Ectodermal cell (in vitro differentiated cells): ENCODE results near the gene ACSL1.

Experiments
- H3K27ac ChIP-seq: 2 replicates; pipeline ENCODE4 v1.7.0; 2013; ENCODE audit warnings: mild to moderate bottlenecking, low read depth, low read length; ENCODE audit not compliant: insufficient read depth, poor library complexity, severe bottlenecking
- H3K27me3 ChIP-seq: 2 replicates; pipeline ENCODE4 v1.7.0; 2013; ENCODE audit warnings: mild to moderate bottlenecking, low read length; ENCODE audit not compliant: insufficient read depth, control insufficient read depth, poor library complexity, severe bottlenecking
- H3K36me3 ChIP-seq: one replicate; pipeline ENCODE4 v1.7.0; 2013; ENCODE audit warnings: low read length; ENCODE audit not compliant: control insufficient read depth, insufficient read depth
- H3K4me1 ChIP-seq: one replicate; pipeline ENCODE4 v1.7.0; 2013; ENCODE audit warnings: low read length; ENCODE audit not compliant: control insufficient read depth, insufficient read depth
- H3K4me3 ChIP-seq: 2 replicates; pipeline ENCODE4 v1.7.0; 2013; ENCODE audit warnings: low read depth, low read length, control low read depth; ENCODE audit not compliant: insufficient read depth
- H3K9me3 ChIP-seq: 2 replicates; pipeline ENCODE4 v1.7.0; 2013; ENCODE audit warnings: mild to moderate bottlenecking, low read length, moderate library complexity; ENCODE audit not compliant: control insufficient read depth
- WGBS, 2 experiments: methylation state at CpG; one replicate each; pipeline ENCODE4 v1.1.7; 2013; ENCODE audit warnings: missing lambda C conversion rate in 2 of 2; 5-methylcytosine and 5-hydroxymethylcytosine counted together

Gene ACSL1

DNA sequence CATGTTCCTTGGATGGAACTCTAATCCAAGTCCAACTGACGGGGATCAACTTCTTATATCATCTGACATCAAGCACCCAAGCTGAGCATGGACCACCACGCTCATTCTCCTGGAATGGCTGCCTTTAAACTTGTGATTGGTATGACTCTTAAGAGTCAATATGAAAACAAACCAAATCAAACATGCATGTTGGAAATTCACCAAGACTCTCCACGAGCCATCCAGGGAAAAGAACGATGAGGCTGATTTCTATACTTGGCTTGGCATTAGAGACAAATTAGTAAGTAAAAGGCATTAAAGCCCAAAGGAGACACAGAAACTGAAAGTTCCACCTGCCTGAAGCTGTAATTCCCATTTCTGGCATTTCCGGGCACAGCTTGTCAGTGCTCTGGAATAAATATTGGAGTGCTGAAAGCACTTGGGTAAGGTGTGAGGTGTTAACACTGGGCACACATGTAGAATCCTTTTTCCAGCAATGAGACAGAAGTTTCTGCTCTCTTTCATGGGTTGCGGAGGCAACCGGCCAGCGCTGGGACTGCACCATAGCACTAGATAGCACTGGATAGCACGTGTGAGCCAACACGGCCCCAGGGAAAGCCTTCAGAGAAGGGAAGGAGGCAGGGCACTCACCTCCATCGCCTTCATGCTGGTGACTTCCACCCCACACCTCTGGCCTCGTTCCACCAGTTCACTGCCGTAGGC lies 49.8 kb downstream of the ACSL1 start:
- Histone ChIP-seq H3K27me3 (no peaks in the 10 kb centered on the region), H3K36me3 (no peaks in the 10 kb centered on the region), H3K9me3 (no peaks in the 10 kb centered on the region), H3K4me1 (no peaks in the 10 kb centered on the region), H3K27ac (no peak overlapping the region), H3K4me3 (no peak overlapping the region)
- WGBS, 2 experiments, result 90 to 93% methylated on average over 13 of the region's 13 CpGs

DNA sequence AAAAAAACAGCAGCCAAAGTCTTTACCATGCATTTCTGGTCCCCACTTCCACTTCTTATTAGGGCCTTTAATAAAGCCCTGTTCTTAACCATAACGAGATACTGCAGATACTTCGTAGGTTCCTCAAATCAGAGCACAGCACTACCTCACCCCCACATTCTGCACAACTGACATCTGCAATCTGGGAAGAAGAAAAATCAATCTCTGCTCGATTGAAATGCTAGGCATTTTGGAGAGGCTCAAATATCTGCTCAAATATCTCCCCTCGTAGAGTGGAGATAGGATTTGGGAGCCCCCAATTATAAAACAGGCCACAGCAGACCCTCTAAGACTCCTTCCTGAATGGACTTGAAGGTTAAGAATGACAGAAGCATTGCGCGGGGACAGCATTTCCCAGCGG lies 51.6 kb downstream of the ACSL1 start:
- no peak overlapping the region for H3K4me3 ChIP-seq
- H3K36me3 ChIP-seq, result no peaks in the 10 kb centered on the region
- H3K4me1 ChIP-seq, result no peaks in the 10 kb centered on the region
- H3K27me3 ChIP-seq, result no peaks in the 10 kb centered on the region
- 93 to 98% methylated on average over 7 of the region's 7 CpGs for WGBS, 2 experiments
- H3K9me3 ChIP-seq, result no peaks in the 10 kb centered on the region
- H3K27ac ChIP-seq, result no peak overlapping the region

- Histone ChIP-seq H3K4me3 (no peak overlapping the region), H3K4me1 (no peaks in the 10 kb centered on the region), H3K27me3 (no peaks in the 10 kb centered on the region), H3K27ac (no peak overlapping the region), H3K36me3 (no peaks in the 10 kb centered on the region), H3K9me3 (no peaks in the 10 kb centered on the region)
- WGBS, 2 experiments, result 75 to 94% methylated on average over 1 of the region's 1 CpG
Measured at GRCh38 chr4:184771416-184771815, 54.4 kb downstream of the ACSL1 start.

DNA sequence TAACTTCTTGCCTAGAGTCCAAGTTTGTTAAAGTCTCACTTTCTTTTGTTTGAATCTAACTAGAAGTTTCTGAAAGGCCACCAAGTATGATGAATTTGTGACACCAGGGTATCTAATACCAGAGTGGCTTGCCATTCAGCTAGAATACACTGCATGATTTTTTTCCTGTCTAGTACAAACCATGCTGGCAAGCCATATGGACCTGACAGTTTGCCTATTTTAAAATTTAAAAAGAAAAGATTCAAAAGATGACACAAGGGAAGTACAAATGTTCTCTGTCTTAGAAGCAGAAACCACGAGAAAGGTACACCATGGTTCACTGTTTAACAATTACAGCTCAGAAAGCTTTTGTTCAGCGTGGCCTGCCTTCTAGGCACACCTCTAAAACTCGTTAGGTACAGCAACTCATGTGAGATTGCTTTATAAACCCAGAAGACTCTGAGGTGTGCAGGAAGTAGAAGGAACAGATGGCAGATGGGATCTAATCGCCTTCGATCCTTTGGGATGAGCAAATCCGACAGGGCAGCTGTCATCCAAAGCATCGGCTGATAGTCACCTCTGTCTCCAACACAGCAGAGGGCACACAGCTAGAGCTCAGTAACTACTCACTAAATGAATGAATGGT lies 56.5 kb downstream of the ACSL1 start:
- Histone ChIP-seq H3K9me3 (no peaks in the 10 kb centered on the region), H3K27me3 (no peaks in the 10 kb centered on the region), H3K36me3 (no peaks in the 10 kb centered on the region), H3K4me1 (no peaks in the 10 kb centered on the region), H3K4me3 (no peak overlapping the region), H3K27ac (no peak overlapping the region)
- 89 to 93% methylated on average over 7 of the region's 7 CpGs for WGBS, 2 experiments

DNA sequence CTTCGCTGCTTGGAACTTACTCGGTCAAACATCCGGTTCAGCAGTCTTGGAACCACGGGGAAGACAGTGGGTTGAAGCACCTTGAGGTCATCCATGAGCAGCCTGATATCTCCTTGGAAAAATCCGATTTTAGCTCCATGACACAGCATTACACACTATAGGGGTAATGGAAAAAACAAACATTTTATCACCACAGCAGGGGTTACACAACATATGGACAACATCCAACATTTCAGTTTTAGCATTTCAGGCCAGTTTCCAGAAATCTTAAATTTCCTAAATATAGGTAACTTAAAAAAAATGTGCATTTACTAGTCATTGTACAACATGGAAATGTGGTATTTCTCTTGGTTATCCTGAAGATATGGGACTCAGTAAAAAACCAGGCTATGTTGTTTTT lies 57.5 kb downstream of the ACSL1 start:
- WGBS, 2 experiments, result 95% methylated on average over 5 of the region's 5 CpGs
- H3K36me3 ChIP-seq, result no peaks in the 10 kb centered on the region

GRCh38 chr4:184766446-184766845 lies 59.3 kb downstream of the ACSL1 start:
- WGBS, 2 experiments, result 91 to 94% methylated on average over 9 of the region's 9 CpGs
- no peaks in the 10 kb centered on the region for H3K4me1 ChIP-seq
- H3K27me3 ChIP-seq, result no peaks in the 10 kb centered on the region
- no peaks in the 10 kb centered on the region for H3K36me3 ChIP-seq
- no peak overlapping the region for H3K27ac ChIP-seq
- H3K9me3 ChIP-seq, result no peaks in the 10 kb centered on the region
- H3K4me3 ChIP-seq, result no peak overlapping the region

More for the DNA sequence above, 57.5 kb downstream of the ACSL1 start:
- H3K27ac ChIP-seq, result no peak overlapping the region
- no peaks in the 10 kb centered on the region for H3K9me3 ChIP-seq
- no peaks in the 10 kb centered on the region for H3K27me3 ChIP-seq
- no peaks in the 10 kb centered on the region for H3K4me1 ChIP-seq
- no peak overlapping the region for H3K4me3 ChIP-seq

DNA sequence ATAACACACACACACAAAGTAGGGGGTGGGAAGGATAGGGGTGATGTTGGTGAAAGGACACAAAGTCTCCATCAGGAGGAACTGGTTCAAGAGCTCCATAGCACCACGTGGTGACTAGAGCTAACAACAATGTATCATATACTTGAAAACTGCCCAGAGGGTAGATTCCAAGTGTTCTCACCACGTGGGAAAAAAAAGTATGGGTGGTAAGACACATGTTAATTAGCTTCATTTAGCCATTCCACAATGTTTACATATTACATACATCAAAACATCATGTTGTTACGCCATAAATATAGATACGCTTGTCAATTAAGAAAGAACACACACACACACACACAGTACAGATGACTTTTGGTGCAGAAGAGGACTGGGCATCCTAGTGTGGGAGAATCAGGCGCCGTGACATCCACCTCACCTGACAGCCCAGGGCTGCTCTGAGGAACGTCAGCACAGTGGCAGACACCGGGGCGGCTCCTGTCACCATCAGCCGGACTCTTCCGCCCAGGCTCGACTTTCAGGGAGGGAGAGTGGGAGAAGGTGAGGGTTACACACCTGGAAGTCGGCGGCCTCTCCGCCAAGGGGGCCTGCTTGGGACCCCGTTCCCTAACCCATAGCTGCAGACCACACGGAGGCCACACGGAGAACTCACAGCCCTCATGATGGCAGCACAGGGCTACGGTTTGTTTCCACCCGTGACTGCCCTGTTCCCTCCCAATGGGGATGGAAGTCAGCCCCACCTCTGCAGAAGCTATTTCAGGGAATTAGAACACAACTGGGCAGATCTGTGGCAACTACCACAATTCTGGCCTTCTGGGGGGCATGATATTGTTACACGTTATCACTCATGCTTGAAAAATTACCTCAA lies 60.1 kb downstream of the ACSL1 start:
- no peak overlapping the region for H3K4me3 ChIP-seq
- no peak overlapping the region for H3K27ac ChIP-seq
- no peaks in the 10 kb centered on the region for H3K27me3 ChIP-seq
- no peaks in the 10 kb centered on the region for H3K4me1 ChIP-seq
- H3K9me3 ChIP-seq, result no peaks in the 10 kb centered on the region
- H3K36me3 ChIP-seq, result no peaks in the 10 kb centered on the region
- WGBS, 2 experiments, result 84% methylated on average over 21 of the region's 21 CpGs

DNA sequence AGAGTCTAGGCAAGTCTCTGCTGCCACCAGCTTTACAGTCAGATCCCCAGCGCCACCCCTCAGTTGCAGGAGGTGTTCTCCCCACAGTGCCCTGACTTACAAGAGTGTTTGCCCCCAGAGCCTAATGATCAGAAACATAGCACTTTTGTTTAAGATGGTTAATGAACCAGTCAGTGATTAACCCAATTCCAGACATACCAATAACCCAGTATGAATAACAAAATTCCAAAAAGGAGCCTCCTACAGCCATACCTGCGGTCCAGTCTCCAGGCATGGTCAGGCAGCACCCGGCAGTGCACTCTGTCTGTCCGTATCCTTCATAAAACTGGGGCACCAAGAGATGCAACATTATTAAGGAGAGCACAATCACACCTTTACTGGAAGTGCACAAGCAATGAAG lies 61.2 kb downstream of the ACSL1 start:
- 94 to 95% methylated on average over 4 of the region's 4 CpGs for WGBS, 2 experiments
- no peaks in the 10 kb centered on the region for H3K9me3 ChIP-seq
- H3K27ac ChIP-seq, result no peak overlapping the region
- H3K36me3 ChIP-seq, result no peaks in the 10 kb centered on the region
- no peaks in the 10 kb centered on the region for H3K4me1 ChIP-seq
- no peak overlapping the region for H3K4me3 ChIP-seq
- H3K27me3 ChIP-seq, result no peaks in the 10 kb centered on the region

- WGBS, 2 experiments, result 91 to 95% methylated on average over 13 of the region's 14 CpGs
- Histone ChIP-seq H3K36me3 (no peaks in the 10 kb centered on the region), H3K27me3 (no peaks in the 10 kb centered on the region), H3K4me1 (no peaks in the 10 kb centered on the region), H3K9me3 (no peaks in the 10 kb centered on the region), H3K27ac (no peak overlapping the region), H3K4me3 (no peak overlapping the region)
Measured at GRCh38 chr4:184763150-184763780, 62.5 kb downstream of the ACSL1 start.

DNA sequence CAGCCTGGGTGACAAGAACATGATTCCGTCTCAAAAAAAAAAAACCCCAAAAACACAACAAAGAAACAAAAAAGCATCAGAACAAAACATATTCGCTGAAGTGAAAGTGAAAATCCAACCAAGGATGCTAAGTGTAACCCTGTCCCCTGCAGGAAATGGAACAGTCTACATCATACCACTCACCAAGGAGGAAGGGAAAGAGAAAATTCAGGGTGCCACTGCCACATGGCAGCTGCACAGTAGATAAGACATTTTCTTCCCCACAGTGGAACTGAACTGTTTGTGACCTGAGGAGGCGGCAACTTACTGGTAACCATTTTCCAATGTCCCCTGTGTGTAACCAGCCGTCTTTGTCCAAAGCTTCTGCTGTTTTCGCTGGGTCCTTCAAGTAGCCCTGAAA lies 63.7 kb downstream of the ACSL1 start:
- Histone ChIP-seq H3K27me3 (no peaks in the 10 kb centered on the region), H3K36me3 (no peaks in the 10 kb centered on the region), H3K27ac (no peak overlapping the region), H3K9me3 (no peaks in the 10 kb centered on the region), H3K4me3 (no peak overlapping the region), H3K4me1 (no peaks in the 10 kb centered on the region)
- WGBS, 2 experiments, result 97 to 98% methylated on average over 5 of the region's 5 CpGs
